GM21367 (cell line): ENCODE results near the gene DRG1.
"Not testable (repeated sequence)": the region's sequence is repeated elsewhere in the genome, so short reads cannot be mapped to it uniquely, and the experiment has no call there.

Experiments used
- ATAC-seq: cut with Tn5 transposase; IDR thresholded peaks from one replicate; pipeline ENCODE4 v1.9.1; 2021; ENCODE audit not compliant: unreplicated experiment

The DRG1 gene

GRCh38 chr22:31399211-31400022 is at the start of gene DRG1:
Gene DRG1 (plus strand): TSS chr22:31399604. CDS start chr22:31399684, 80 bp downstream.
- peak; percentile 90 for ATAC-seq

- no peak for ATAC-seq
Observed at GRCh38 chr22:31349960-31350359, 49.4 kb upstream of the DRG1 start.

- no peak for ATAC-seq
Observed at GRCh38 chr22:31350410-31350863, 49.0 kb upstream of the DRG1 start.

GRCh38 chr22:31354515-31354914 is 44.9 kb upstream of the DRG1 start:
- no peak for ATAC-seq

- ATAC-seq: no peak
Observed at GRCh38 chr22:31360029-31360428, 39.4 kb upstream of the DRG1 start.

- no peak for ATAC-seq
Observed at GRCh38 chr22:31361743-31362142, 37.7 kb upstream of the DRG1 start.

GRCh38 chr22:31363885-31364465 is 35.4 kb upstream of the DRG1 start:
- no peak for ATAC-seq

- ATAC-seq: no peak
Observed at GRCh38 chr22:31367426-31367825, 32.0 kb upstream of the DRG1 start.

- no peak for ATAC-seq
Observed at GRCh38 chr22:31377612-31378011, 21.8 kb upstream of the DRG1 start.

GRCh38 chr22:31378123-31378522 is 21.3 kb upstream of the DRG1 start:
- no peak for ATAC-seq

GRCh38 chr22:31378651-31379050 is 20.8 kb upstream of the DRG1 start:
- not testable (repeated sequence) for ATAC-seq

GRCh38 chr22:31393893-31394292 is 5.5 kb upstream of the DRG1 start:
- ATAC-seq: no peak

- ATAC-seq: no peak
Observed at GRCh38 chr22:31394326-31394725, 5.1 kb upstream of the DRG1 start.

- no peak for ATAC-seq
Observed at GRCh38 chr22:31398231-31398630, 1.2 kb upstream of the DRG1 start.

- no peak for ATAC-seq
Observed at GRCh38 chr22:31400023-31400397, 606 bp downstream of the DRG1 start.

GRCh38 chr22:31402350-31402749 is 2.9 kb downstream of the DRG1 start:
- ATAC-seq: not testable (repeated sequence)

GRCh38 chr22:31425331-31426050 is 26.1 kb downstream of the DRG1 start:
- no peak for ATAC-seq

GRCh38 chr22:31431950-31432349 is 32.5 kb downstream of the DRG1 start:
- no peak for ATAC-seq

- ATAC-seq: no peak
Observed at GRCh38 chr22:31436132-31436531, 36.7 kb downstream of the DRG1 start.

- no peak for ATAC-seq
Observed at GRCh38 chr22:31439808-31440207, 40.4 kb downstream of the DRG1 start.

- no peak for ATAC-seq
Observed at GRCh38 chr22:31440681-31441080, 41.3 kb downstream of the DRG1 start.

GRCh38 chr22:31441652-31442051 is 42.2 kb downstream of the DRG1 start:
- no peak for ATAC-seq
